HG03378 (cell line): ENCODE results near the gene ZDHHC13.
"Not testable (repeated sequence)": the region's sequence is repeated elsewhere in the genome, so short reads cannot be mapped to it uniquely, and the experiment has no call there.

ENCODE experiments used
- ATAC-seq: cut with Tn5 transposase; IDR thresholded peaks from one replicate; pipeline ENCODE4 v1.9.1; 2021; ENCODE audit warnings: mild to moderate bottlenecking, moderate library complexity; ENCODE audit not compliant: unreplicated experiment

The ZDHHC13 gene

GRCh38 chr11:19094859-19095258 lies 22.1 kb upstream of the ZDHHC13 start:
- ATAC-seq, result no peak

DNA sequence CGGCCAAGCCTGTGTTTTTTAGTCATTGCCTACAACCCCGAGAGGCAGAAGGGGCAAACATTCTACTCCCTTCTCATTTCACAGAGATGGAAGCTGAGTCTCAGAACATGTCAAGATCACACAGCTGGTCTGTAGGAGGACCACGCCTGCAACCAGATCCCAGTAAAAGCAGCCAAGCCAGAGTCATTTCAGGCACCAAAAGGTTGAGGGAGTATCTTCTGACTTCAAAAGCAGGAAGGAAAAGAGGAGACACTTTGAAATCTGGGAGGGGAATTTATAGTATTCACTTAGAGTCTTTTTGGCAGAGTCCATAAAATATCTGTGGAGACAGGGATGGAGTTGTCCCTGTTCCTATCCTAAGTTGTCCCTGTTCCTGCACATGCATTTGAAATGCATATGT lies 17.9 kb upstream of the ZDHHC13 start:
- ATAC-seq, result no peak

DNA sequence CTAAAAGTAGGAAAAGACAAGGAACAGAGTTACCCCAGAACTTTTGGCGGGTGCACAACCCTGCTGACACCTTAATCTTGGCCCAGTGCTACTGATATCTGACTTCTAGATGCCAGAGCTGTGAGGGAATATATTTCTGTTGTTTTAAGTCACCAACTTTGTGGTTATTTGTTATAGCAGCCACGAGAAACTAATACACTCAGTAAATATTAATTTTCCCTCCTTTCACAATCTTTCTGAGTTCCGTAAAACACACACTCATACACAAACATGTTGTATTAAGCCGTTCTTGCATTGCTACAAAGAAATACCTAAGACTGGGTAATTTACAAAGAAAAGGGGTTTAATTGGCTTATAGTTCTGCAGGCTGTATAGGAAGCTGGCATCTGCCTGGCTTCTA lies 16.1 kb upstream of the ZDHHC13 start:
- no peak for ATAC-seq

GRCh38 chr11:19101796-19102520 lies 15.0 kb upstream of the ZDHHC13 start:
- ATAC-seq, result no peak

DNA sequence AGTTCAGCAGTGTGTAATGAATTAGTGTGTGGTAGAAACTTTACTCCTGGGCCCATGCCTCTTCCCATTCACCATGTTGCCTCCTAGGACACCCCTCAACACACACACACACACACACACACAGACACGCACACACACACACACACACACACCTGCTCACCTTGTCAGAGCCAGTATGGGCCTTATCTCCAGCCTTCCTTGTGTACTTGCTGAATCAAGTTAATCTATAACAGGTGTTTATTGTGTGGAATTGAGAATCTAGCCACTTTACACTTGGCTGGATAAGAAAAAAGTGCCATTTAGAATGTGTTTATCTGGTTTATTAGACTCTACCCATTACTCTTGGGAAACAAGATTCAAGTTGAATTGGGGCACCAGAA lies 14.5 kb upstream of the ZDHHC13 start:
- ATAC-seq, result no peak

- no peak for ATAC-seq
Measured at GRCh38 chr11:19105011-19105410, 12.0 kb upstream of the ZDHHC13 start.

DNA sequence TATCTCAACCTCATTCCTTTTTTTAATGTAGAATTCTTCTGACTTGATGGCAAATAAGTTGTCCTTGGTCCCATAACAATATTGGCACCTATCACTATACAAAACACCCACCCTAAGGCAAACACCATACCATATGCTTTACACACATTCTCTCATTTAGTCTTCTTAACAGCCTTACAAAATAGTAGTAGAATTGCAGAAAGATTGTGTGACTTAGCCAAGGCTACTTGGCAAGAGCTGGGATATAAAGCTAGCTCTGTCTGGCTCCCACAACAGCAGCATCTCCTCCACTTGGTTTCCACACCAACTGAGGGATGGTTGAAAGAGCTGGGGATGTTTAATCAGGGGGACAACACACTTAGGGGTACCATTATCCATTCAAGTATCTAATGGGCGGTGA lies 9.8 kb upstream of the ZDHHC13 start:
- no peak for ATAC-seq

DNA sequence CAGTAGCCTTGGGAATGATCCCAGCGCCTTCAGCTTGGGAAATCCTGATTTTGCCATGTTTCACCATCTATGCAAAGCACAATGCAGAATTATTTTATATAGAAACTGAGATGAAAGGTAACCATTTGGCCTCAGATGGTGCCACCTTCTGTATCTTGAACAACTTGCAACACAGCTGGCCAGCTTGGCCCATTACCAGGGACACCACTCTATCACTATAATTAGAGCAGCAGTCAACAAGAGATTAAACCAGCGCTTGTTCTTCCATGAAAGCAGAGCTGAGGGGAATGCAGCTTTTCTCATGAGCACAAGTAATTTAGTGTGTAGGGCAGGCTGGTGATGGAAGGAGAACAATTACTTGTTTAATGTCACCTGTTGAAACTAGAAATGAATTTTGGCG lies 6.7 kb upstream of the ZDHHC13 start:
- no peak for ATAC-seq

DNA sequence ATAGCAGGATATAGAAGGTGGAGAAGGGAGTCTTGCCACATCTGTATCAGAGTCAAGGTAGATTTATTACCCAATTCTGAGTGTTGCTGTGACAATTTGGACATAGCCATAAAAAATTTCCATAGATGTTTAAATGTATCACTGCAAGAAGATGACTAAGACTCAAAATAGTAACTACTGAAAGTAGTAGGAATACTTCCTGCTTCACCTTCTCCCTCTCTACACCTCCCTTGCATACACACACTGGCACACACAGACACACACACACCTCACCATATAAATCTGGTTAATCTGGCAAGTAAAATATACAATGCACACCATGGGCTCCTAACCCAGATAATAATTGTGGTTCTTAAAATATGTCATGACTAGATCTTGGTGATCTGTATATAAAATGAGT lies 5.2 kb upstream of the ZDHHC13 start:
- ATAC-seq, result no peak

DNA sequence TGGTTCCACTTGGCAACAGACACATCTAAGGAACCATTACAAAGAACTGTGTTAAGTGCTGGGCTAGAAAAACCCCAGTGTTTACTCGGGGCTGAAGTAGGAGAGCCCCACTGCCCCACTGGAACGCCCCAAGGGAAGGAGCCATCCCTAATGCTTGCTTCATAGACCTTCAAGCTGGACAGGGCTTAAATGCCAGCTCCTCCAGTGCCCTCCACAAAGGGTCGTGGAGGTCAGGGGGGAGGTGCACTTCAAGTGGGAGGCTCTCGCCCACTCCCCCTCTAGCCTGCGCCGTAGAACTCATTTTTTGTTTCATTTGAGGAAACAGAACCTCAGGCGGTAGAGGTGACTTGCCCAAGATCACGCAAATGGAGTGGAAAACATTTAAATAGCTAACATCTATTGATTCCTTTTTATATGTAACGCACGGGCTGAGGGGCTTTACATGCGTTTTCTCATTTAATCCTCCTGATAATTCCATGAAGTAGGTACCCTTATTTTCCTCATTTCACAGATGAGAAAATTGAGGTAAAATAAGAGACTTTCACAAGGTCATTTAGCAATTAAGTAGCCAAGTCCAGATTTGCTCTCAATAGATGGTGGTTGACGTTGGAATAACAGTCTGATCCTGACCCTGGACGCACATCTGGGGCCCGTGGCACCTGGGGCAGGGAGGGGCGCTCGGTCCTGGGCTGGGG lies 545 bp upstream of the ZDHHC13 start:
- ATAC-seq, result no peak

DNA sequence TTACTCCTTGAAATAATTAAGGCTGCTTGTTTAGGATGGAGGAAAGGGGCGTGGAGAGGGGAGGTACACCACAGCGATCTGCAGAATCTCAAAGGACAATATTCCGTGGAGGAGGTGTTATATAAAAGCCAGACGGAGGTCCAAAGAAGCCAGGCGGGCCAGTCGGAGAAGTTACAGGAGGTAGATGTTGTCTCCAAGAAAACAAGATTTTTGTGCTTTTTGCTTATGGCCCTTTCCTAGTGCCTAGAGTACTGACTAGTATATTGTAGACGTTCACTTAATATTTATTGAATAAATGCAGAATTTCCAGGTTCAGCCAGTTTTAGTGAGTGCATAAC lies 761 bp downstream of the ZDHHC13 start:
- no peak for ATAC-seq

DNA sequence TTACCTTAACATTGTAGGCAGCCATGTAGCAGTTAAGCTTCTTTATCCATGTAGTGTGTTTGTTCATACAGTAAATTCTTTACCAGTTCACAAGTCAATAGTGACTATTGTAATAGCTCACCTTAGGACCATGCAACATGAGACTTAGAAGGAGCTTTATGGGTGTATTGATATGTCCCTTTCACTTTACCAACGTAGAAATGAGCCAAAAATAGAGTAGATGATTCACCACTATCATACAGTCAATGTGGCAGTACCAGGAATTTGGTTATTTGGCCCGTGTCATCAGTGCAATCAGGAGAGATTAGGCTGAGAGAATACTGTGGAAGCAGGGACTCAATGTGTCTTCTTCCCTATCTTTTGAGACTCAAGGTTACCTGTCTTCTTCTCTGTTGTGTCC lies 4.7 kb downstream of the ZDHHC13 start:
- no peak for ATAC-seq

- ATAC-seq, result no peak
Measured at GRCh38 chr11:19122960-19123615, 6.1 kb downstream of the ZDHHC13 start.

DNA sequence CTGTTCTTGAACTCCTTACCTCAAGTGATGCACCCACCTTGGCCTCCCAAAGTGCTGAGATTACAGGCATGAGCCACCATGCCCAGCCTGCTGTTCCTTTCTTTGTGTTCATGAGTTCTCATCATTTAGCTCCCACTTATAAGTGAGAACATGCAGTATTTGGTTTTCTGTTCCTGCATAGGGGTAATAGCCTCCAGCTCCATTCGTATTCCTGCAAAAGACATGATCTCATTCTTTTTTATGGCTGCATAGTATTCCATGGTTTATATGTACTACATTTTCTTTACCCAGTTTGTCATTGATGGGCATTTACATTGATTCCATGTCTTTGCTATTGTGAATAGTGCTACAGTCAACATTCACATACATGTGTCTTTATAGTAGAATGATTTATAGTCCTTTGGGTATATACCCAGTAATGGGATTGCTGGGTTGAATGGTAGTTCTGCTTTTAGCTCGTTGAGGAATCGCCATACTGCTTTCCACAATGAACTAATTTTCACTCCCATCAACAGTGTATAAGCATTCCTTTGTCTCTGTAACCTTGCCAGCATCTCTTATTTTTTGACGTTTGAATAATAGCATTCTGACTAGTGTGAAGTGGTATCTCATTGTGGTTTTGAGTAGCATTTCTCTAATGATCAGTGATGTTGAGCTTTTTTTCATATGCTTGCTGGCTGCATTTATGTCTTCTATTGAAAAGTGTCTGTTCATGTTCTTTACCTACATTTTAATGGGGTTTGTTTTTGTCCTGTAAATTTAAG lies 9.8 kb downstream of the ZDHHC13 start:
- not testable (repeated sequence) for ATAC-seq

GRCh38 chr11:19134004-19134403 lies 17.0 kb downstream of the ZDHHC13 start:
- no peak for ATAC-seq

DNA sequence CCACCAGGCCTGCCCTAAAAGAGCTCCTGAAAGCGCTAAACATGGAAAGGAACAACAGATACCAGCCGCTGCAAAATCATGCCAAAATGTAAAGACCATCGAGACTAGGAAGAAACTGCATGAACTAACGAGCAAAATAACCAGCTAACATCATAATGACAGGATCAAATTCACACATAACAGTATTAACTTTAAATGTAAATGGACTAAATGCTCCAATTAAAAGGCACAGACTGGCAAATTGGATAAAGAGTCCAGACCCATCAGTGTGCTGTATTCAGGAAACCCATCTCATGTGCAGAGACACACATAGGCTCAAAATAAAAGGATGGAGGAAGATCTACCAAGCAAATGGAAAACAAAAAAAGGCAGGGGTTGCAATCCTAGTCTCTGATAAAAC lies 19.9 kb downstream of the ZDHHC13 start:
- not testable (repeated sequence) for ATAC-seq

GRCh38 chr11:19145319-19145718 lies 28.4 kb downstream of the ZDHHC13 start:
- ATAC-seq, result no peak

DNA sequence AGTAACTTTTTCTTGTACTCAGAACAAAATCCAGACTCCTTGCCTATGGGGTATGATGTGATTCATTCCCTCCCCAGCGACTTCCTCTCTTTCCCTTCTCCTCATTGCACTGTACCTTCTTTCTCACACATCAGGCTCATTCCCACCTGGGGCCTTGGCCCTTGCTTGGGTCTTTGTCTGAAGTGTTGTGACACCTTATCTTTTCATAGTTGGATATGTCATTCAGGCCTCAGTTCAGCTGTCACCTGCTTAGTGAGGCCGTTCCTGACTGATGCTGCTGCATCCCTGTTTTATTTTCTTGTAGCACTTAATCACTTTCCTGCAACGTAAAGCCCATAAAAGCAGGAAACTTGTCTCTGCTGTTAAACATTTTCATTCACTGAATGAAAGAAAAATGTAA lies 39.9 kb downstream of the ZDHHC13 start:
- no peak for ATAC-seq

DNA sequence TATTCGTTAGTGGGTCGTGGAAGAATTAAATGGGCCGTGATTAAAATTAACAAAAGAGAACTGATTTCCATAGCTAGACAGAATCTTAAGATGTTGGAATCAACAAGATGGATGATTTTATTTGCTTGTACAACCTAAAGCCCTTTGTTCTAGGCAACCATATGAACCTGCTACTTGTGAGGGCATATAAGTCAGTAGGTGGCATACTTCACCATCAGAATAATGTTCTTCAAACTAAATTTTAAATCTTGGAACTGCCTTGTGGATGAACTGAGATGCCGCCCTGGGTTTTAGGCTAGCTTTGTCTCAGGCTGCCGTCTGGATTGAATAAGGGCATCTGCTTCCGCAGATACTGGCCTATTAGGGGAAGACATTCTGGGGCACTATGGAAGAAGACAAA lies 43.9 kb downstream of the ZDHHC13 start:
- ATAC-seq, result no peak

GRCh38 chr11:19161651-19162050 lies 44.7 kb downstream of the ZDHHC13 start:
- ATAC-seq, result no peak

DNA sequence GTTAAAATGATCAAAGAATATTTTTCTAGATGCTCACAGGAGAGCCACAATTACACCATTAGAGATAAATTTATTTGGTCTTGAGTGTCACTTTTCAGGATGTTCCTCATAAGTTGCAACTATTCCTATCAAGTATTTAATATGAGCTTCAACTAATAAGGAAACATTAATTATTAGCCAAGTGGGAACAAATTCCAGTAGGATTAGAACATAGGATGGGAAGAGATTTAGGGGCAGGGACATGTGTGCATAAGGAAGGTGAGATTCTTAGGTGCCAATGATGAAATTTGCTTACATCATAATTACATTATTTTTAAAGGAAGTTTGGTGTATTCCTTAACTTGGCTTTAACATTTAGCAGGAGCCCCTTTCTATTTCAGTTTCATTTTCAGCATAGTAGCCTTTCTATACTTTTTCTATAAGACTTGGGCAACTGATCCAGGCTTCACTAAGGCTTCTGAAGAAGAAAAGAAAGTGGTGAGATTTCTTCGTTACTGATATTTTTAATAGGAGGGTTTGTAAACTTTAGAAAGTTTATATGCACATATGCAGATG lies 46.1 kb downstream of the ZDHHC13 start:
- no peak for ATAC-seq
